ENCODE measurements around the gene GPT2.
A peak's percentile ranks its signal among the peaks of the same experiment; 100 is the strongest.

GPT2 gene

GRCh38 chr16:46898006-46898405 lies 13.8 kb downstream of the GPT2 start:
- Mint-ChIP-seq H3K27ac (no peak overlapping the region), H3K9me3 (no peaks in the 10 kb centered on the region), H3K4me3 (no peak overlapping the region), H3K36me3 (ENCODE audit: low read depth) (no peaks in the 10 kb centered on the region), H3K27me3 (no peaks in the 10 kb centered on the region), H3K4me1 (ENCODE audit: low read depth) (peaks cover 17% of the 10 kb centered on the region)
- intact Hi-C loops (cut with micrococcal nuclease) = no loop called here

DNA sequence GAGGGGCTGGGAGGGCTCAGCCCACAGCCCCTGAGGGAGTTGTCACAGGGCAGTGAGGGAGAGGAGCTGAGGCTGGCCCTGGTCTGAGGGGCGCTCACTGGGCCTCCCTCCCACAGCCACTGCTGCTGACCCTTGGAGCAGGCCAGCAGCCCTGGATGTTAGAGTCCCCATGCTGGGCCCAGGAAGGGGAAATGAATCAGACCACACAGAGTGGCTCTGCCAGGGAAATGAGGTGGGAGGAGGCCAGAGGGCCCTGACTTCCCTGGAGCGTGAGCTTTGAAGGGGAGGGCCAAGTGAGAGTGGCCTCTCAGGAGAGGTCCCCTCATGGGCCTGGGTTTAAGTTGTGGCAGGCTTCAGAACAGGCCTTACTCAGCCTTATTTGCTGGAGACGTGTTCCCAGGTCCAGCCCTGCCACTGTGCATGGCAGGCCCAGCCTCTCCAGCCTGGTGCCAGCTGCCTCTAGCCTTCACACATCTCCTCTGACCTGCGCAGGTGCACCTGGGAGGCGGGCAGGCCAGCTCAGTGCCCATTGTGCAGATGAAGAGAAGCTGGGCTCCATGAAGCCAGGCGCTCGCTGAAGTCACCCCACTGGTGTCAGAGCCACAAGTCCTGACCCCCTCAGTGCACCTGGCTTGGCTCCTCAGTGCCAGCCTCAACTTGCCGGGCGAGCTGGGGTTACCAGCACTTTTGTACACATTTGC lies 15.4 kb downstream of the GPT2 start:
- Mint-ChIP-seq H3K27ac (peak overlapping the region; percentile 71), H3K27me3 (no peaks in the 10 kb centered on the region), H3K4me1 (ENCODE audit: low read depth) (peaks cover 17% of the 10 kb centered on the region), H3K4me3 (no peak overlapping the region), H3K9me3 (no peaks in the 10 kb centered on the region), H3K36me3 (ENCODE audit: low read depth) (no peaks in the 10 kb centered on the region)
- intact Hi-C loops (cut with micrococcal nuclease) = no loop called here

DNA sequence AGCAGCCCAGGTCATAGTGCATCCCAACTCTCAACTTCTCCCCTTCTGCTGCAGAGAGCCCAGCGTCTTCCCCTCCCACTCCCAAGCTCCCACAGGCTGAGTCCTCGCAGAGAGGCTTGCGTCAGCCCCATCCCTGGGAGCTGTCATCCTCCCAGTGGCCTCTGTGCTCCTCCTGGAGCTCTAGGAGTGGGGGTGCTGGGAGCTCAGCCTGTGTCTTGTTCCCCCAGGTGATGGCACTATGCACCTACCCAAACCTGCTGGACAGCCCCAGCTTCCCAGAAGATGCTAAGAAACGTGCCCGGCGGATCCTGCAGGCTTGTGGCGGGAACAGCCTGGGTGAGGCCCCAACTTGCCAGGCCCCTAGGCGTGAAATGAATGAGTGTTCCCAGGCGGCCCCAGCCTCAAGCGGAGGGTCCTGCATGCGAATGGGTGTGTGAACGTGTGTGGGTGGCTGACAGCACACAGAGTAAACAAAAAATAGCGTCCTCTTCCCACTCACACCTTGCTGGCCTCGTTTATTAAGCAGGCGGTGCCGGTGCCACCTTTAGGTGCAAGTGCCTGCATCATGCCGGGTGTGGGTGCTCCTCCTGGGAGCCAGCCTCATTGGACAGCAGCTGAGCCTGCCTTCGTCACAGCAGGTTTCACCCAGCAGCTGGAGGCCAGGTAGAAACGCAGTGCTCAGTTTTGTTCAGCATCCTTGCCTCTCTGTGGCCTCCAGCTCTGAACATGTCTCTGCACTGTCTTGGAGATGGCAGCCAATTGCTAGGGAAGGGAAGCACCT lies 16.5 kb downstream of the GPT2 start:
- Mint-ChIP-seq H3K4me1 (ENCODE audit: low read depth) (peaks cover 17% of the 10 kb centered on the region), H3K9me3 (no peaks in the 10 kb centered on the region), H3K27ac (no peak overlapping the region), H3K4me3 (no peak overlapping the region), H3K27me3 (no peaks in the 10 kb centered on the region), H3K36me3 (ENCODE audit: low read depth) (no peaks in the 10 kb centered on the region)
- intact Hi-C loops (cut with micrococcal nuclease) = no loop called here

DNA sequence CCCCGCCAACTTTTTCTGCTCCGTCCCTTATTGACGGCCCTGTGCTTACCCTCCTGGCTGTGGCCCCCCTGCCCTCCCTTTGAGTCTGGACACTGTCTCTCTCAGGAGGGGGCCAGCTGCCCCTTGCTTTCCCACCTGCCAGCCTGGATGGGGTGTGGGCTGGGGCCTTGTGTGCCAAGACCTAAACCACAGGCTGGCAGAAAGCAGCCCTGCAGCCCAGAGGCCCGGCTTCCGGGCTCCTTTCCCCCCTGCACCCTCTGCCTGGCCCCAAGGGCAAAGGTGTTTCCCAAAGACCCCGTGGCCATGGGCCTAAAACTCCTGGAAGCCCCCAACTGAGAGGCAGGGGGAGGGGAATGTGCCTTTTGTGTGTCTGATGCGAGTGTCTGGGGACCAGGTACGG lies 17.5 kb downstream of the GPT2 start:
- intact Hi-C loops (cut with micrococcal nuclease) = no loop called here
- Mint-ChIP-seq H3K27ac (no peak overlapping the region), H3K27me3 (no peaks in the 10 kb centered on the region), H3K9me3 (no peaks in the 10 kb centered on the region), H3K4me3 (no peak overlapping the region), H3K36me3 (ENCODE audit: low read depth) (no peaks in the 10 kb centered on the region), H3K4me1 (ENCODE audit: low read depth) (peaks cover 17% of the 10 kb centered on the region)

- Mint-ChIP-seq H3K9me3 (no peaks in the 10 kb centered on the region), H3K27ac (no peak overlapping the region), H3K36me3 (ENCODE audit: low read depth) (no peaks in the 10 kb centered on the region), H3K4me1 (ENCODE audit: low read depth) (peaks cover 17% of the 10 kb centered on the region), H3K27me3 (no peaks in the 10 kb centered on the region), H3K4me3 (no peak overlapping the region)
- intact Hi-C loops (cut with micrococcal nuclease) = no loop called here
Measured at GRCh38 chr16:46903255-46903905, 19.2 kb downstream of the GPT2 start.

- Mint-ChIP-seq H3K4me3 (no peak overlapping the region), H3K27me3 (no peaks in the 10 kb centered on the region), H3K4me1 (ENCODE audit: low read depth) (peaks cover 11% of the 10 kb centered on the region), H3K9me3 (no peaks in the 10 kb centered on the region), H3K36me3 (ENCODE audit: low read depth) (no peaks in the 10 kb centered on the region), H3K27ac (no peak overlapping the region)
- intact Hi-C loops (cut with micrococcal nuclease) = no loop called here
Measured at GRCh38 chr16:46904471-46904870, 20.3 kb downstream of the GPT2 start.

DNA sequence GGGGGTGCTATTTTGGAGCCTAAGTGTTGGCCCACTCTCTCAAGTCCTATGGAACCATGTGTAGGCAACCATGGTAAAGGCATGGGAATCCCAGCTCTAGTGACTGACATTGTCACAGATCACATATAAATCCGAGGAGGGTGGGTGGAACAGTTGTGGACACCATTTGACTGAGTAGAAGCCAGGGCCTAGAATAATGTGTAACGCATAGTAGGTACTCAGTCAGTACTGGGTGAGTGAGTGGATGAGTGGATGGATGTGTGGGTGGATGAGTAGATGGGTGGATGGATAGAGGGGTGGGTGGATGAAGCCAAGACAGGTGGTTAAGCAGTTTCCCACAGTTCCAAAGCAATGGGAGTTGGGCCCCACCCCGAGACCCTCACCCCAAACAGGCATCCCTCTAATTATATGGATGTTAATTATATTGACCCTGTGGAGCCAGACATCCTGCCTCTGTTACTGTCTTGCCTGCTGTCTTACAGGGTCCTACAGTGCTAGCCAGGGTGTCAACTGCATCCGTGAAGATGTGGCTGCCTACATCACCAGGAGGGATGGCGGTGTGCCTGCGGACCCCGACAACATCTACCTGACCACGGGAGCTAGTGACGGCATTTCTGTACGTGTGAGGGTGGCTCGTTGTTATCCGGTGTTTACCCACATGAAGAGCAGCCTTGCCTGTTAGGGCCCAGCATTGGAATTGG lies 22.3 kb downstream of the GPT2 start:
- Mint-ChIP-seq H3K27me3 (no peaks in the 10 kb centered on the region), H3K27ac (no peak overlapping the region), H3K9me3 (no peaks in the 10 kb centered on the region), H3K4me1 (ENCODE audit: low read depth) (no peaks in the 10 kb centered on the region), H3K36me3 (ENCODE audit: low read depth) (no peaks in the 10 kb centered on the region), H3K4me3 (no peak overlapping the region)
- intact Hi-C loops (cut with micrococcal nuclease) = no loop called here

- H3K27ac Mint-ChIP-seq = no peak overlapping the region
- H3K4me3 Mint-ChIP-seq = no peak overlapping the region
- intact Hi-C loops (cut with micrococcal nuclease) = no loop called here
- no peaks in the 10 kb centered on the region for H3K27me3 Mint-ChIP-seq
- H3K4me1 Mint-ChIP-seq (ENCODE audit: low read depth) = no peaks in the 10 kb centered on the region
- H3K36me3 Mint-ChIP-seq (ENCODE audit: low read depth) = no peaks in the 10 kb centered on the region
- no peaks in the 10 kb centered on the region for H3K9me3 Mint-ChIP-seq
Measured at GRCh38 chr16:46907061-46907774, 23.1 kb downstream of the GPT2 start.

DNA sequence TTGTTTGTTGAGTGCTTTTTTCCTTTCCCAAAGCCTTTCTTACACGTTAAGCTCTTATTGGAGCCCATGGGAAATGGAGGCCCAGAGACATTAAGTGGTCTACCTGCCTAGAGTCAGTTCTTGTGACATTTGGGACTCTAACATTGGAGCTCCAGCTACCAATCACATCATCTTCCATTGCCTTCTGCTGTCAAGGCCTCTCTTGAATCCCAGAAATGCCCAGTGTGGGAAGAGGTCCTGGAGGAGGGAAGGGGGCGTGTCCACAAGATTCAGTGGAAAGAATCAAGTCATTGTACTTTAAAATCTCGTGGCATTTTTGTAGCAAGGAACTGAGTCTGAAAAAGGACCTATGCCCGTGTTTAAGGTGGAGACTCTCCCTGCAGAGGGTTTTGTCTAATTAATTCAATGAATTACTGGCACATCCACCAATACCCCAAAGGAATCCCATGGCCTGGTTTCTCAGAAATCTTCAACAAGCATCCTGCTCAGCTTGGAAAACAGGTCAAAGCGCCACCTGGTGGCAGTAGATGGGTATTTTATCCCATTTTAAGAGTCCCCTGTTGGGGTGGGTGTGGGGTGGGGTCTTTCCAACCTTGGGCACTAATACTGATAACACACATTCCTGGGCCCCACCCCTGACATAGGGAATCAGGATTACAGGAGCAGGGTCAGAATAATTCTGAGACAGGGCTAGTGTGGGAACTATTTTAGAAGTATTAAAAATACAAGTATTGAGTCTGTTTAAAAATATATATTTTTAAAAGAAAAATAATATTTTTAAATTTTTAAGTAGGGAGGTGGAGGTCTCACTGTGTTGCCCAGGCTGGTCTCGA lies 24.6 kb downstream of the GPT2 start:
- no peaks in the 10 kb centered on the region for H3K9me3 Mint-ChIP-seq
- no peaks in the 10 kb centered on the region for H3K27me3 Mint-ChIP-seq
- no peaks in the 10 kb centered on the region for H3K36me3 Mint-ChIP-seq (ENCODE audit: low read depth)
- no peak overlapping the region for H3K27ac Mint-ChIP-seq
- no peaks in the 10 kb centered on the region for H3K4me1 Mint-ChIP-seq (ENCODE audit: low read depth)
- intact Hi-C loops (cut with micrococcal nuclease) = loop anchor here (1.0 kb wide), 2 partner anchors 54 to 235 kb away; no protein-coding TSS in a partner anchor
- H3K4me3 Mint-ChIP-seq = no peak overlapping the region

DNA sequence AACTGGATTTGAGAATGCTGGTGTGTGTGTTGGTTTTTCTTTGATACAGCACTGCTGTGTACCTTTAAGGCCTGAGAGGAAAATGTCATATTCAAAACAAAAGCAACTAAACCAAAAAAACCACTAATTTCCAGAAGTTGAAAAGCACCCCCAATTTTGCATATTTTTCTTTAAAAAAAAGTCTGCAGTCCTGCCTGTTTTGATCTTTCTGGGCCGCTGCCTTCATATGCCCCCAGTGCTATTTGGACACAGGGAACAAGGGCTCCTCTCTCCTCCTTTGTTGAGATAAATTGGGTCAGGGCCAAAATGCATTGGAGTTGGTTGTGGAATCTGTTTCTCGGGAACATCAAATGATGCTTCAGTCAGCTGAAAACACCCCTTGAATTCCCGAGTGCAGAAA lies 26.9 kb downstream of the GPT2 start:
- H3K27ac Mint-ChIP-seq = no peak overlapping the region
- peaks cover 5% of the 10 kb centered on the region for H3K4me1 Mint-ChIP-seq (ENCODE audit: low read depth)
- H3K4me3 Mint-ChIP-seq = no peak overlapping the region
- intact Hi-C loops (cut with micrococcal nuclease) = no loop called here
- H3K27me3 Mint-ChIP-seq = no peaks in the 10 kb centered on the region
- H3K9me3 Mint-ChIP-seq = no peaks in the 10 kb centered on the region
- H3K36me3 Mint-ChIP-seq (ENCODE audit: low read depth) = no peaks in the 10 kb centered on the region

DNA sequence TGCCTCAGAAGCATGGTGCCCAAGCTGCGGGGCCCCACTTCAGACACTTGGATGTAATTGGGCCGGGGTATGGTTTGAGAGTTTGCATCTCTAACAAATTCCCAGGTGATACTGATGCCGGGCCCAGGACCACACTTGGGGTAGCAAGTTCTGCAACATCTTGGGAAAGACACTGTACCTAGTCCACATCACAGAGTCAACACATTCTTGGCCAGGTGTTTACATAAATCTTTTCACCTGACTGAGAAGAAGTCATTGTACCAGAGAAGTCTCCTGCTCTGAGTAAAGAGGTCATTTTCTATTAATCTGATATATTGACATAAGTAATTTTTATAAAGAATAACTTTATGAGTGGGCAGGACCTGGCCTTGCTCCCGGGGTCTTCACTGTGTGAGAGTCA lies 27.5 kb downstream of the GPT2 start:
- no peak overlapping the region for H3K27ac Mint-ChIP-seq
- H3K27me3 Mint-ChIP-seq = no peaks in the 10 kb centered on the region
- H3K36me3 Mint-ChIP-seq (ENCODE audit: low read depth) = no peaks in the 10 kb centered on the region
- intact Hi-C loops (cut with micrococcal nuclease) = no loop called here
- H3K9me3 Mint-ChIP-seq = no peaks in the 10 kb centered on the region
- peaks cover 5% of the 10 kb centered on the region for H3K4me1 Mint-ChIP-seq (ENCODE audit: low read depth)
- H3K4me3 Mint-ChIP-seq = no peak overlapping the region

- intact Hi-C loops (cut with micrococcal nuclease) = no loop called here
- Mint-ChIP-seq H3K27ac (no peak overlapping the region), H3K27me3 (no peaks in the 10 kb centered on the region), H3K4me1 (ENCODE audit: low read depth) (peaks cover 26% of the 10 kb centered on the region), H3K36me3 (ENCODE audit: low read depth) (no peaks in the 10 kb centered on the region), H3K4me3 (no peak overlapping the region), H3K9me3 (no peaks in the 10 kb centered on the region)
Measured at GRCh38 chr16:46914556-46915201, 30.5 kb downstream of the GPT2 start.
